GM12892 (cell line): ENCODE results near the gene SLC39A9.
"Not testable (repeated sequence)": the region's sequence is repeated elsewhere in the genome, so short reads cannot be mapped to it uniquely, and the experiment has no call there.

Source experiments
- DNase-seq: peaks from one replicate; pipeline ENCODE4 v3.0.0; 2011; ENCODE audit not compliant: insufficient read length
- FAIRE-seq: peaks from 2 replicates; lab custom pipeline; 2011; peaks lifted over from hg19 to GRCh38; lab: Jason Lieb, UNC
- POLR2A ChIP-seq: IDR thresholded peaks from 2 replicates; pipeline ENCODE4 v1.6.1; 2011; ENCODE audit warnings: low read depth, low read length, control low read depth
- POLR2AphosphoS5 ChIP-seq: IDR thresholded peaks from 2 replicates; pipeline ENCODE4 v1.6.1; 2011; ENCODE audit warnings: low read depth, low read length, control low read depth
- TAF1 ChIP-seq: IDR thresholded peaks from 2 replicates; pipeline ENCODE4 v1.6.1; 2011; ENCODE audit warnings: low read depth, mild to moderate bottlenecking, control low read depth, low read length, borderline replicate concordance

Gene SLC39A9

DNA sequence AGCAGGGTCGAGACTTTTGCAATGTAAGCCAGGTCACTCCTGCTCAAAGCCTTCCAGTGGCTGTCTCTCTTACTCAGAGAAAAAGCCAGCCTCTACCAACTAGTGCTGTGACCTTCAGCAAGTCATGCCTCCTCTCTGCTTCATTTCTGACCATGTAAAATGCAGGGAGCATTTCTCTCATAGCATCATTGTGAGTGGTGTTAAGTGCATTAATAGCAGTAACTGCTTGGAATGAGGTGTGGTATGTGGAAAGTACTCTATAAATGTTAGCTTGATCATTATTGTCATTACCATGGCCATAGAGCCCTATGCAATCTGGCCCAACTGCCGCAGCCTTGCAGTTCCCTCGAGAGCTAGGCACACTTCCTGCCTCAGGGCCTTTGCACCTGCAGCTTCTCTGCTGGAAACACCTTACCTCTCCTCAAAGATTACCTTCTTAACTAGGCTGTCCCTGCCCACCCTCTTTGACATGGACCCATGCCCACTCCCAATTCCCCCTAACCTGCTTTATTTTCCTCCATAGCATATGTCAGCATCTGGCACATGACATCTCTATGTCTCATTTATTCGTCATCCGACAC is 96.9 kb downstream of the SLC39A9 start:
- FAIRE-seq = no peak
- TF ChIP-seq POLR2A (no peak), POLR2AphosphoS5 (no peak), TAF1 (no peak)

DNA sequence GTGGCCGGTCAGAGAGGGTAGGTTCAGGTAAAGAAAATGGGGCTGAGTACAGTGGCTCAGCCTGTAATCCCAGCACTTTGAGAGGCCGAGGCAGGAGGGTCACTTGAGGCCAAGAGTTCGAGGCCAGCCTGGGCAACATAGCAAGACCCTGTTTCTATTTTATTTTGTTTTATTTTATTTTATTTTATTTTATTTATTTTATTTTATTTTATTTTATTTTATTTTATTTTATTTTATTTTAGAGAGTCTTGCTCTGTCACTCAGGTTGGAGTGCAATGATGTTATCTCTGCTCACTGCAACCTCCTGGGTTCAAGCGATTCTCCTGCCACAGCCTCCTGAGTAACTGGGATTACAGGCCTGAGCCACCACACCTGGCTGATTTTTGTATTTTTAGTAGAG is 99.4 kb downstream of the SLC39A9 start:
- not testable (repeated sequence) for DNase-seq, FAIRE-seq

More for the DNA sequence above, 96.9 kb downstream of the SLC39A9 start:
- no peak for DNase-seq

DNA sequence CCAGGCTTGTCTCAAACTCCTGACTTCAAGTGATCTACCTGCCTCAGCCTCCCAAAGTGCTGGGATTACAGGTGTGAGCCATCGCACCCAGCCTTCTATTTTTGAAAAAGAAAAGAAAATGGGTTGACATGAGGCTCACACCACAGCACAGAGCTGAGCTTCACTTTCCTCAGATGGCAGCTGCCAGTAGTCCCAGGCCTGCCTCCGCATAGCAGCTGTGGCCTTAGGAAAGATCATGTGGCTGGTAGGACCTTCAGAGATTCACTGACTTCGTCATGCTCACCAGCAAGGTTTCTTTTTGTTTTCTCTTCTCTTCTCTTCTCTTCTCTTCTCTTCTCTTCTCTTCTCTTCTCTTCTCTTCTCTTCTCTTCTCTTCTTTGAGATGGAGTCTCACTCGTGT is 99.8 kb downstream of the SLC39A9 start:
- DNase-seq, FAIRE-seq: not testable (repeated sequence)

DNA sequence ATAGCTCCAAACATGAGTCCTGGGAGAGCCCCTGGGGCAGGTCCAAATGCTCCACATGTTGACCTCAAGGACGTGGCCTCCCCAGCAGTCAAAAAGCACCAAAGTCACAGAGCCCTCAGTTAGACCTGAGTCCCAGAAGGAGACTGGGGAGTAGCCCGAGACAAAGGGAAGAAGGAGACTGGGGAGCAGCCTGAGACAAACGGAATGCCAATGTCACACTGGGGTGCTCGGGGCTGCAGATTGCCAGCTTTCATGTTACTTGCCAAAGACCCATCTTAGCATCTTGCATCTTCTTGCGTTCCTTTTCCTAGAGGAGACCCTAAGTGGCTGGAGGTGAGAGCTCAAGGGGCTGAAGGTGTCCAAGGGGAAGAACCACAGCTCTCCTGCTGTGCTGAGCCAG is 100.9 kb downstream of the SLC39A9 start:
- no peak for FAIRE-seq
- no peak for DNase-seq
- TF ChIP-seq POLR2AphosphoS5 (no peak), TAF1 (no peak), POLR2A (no peak)

DNA sequence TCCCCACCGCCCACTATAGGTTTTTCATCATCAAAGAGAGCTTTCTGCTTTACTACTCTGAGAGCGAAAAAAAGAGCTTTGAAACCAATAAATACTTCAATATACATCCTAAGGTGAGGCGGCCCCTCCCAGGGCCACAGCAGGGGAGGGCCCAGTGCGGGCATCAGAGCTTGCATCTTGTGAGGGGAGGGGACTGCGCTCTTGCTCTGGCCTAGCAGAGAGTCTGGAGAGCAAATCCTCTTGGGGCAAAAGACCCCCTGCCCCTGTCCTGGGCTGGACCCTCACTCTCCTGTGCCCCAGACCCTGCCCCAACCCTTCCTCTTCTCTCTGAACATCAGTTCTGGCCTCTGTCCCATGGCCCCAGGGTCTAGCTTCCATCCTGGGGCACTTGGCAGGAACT is 101.6 kb downstream of the SLC39A9 start:
- DNase-seq (no peak), FAIRE-seq (no peak)
- TF ChIP-seq TAF1 = no peak
- no peak for TF ChIP-seq POLR2AphosphoS5
- no peak for TF ChIP-seq POLR2A

DNA sequence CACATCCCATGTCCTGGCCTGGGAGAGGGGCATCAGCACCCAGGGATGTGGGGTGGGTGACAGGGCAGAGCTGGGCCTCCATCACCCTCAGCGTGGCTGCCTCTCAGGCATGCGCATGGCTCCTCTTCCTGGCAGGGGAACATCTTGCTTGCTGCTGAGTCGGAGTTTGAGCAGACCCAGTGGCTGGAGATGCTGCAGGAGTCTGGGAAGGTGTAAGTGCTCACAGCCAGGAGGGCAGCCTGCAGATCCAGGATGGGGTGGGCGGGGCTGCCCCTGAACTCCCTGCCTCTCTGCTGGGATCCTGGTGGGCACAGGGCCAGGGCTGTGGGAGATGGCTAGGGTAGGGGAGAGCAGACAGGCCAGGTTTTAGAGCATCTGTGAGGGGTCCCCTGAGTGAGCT is 102.2 kb downstream of the SLC39A9 start:
- FAIRE-seq (no peak), DNase-seq (no peak)
- no peak for TF ChIP-seq TAF1
- no peak for TF ChIP-seq POLR2AphosphoS5
- TF ChIP-seq POLR2A = no peak

DNA sequence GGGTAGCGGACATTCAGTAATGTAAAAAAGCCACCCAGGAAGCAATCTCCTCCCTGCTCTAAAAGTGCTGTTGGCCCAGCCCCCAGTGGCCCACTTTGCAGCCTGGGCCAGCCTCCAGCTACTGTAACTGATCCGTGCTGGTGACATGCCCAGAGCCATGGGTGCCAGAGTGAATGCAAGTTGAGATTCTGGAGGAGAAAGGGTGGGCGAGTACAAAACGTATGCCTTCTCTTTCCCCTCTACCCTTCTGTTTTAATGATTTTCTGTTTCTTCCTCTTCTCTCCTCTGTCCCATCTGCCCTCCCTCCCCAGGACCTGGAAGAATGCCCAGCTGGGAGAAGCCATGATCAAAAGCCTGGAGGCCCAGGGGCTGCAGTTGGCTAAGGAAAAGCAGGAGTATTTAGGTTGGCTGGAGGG is 102.9 kb downstream of the SLC39A9 start:
- FAIRE-seq (no peak), DNase-seq (no peak)
- TF ChIP-seq POLR2AphosphoS5 (no peak), TAF1 (no peak), POLR2A (no peak)

DNA sequence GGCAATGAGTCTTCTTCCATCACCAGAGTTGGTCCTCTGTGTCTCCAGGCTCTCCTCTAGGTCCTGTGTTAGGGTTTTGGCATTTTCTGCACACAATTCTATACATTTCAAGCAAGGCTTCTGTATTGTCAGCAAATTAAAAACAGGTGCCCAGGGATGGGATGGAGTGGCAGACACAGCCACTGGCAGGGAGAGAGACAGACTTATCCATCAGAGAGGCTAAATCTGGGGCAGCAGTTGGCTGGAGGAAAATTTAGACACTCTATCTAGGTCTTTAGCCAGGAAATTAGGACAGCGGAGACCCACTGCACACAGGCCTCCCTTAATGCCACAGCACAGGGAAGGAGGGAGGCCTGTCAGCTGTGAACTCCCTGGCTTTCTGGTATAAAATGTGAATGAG is 106.3 kb downstream of the SLC39A9 start:
- DNase-seq (no peak), FAIRE-seq (no peak)
- TF ChIP-seq POLR2AphosphoS5 (no peak), POLR2A (no peak), TAF1 (no peak)

DNA sequence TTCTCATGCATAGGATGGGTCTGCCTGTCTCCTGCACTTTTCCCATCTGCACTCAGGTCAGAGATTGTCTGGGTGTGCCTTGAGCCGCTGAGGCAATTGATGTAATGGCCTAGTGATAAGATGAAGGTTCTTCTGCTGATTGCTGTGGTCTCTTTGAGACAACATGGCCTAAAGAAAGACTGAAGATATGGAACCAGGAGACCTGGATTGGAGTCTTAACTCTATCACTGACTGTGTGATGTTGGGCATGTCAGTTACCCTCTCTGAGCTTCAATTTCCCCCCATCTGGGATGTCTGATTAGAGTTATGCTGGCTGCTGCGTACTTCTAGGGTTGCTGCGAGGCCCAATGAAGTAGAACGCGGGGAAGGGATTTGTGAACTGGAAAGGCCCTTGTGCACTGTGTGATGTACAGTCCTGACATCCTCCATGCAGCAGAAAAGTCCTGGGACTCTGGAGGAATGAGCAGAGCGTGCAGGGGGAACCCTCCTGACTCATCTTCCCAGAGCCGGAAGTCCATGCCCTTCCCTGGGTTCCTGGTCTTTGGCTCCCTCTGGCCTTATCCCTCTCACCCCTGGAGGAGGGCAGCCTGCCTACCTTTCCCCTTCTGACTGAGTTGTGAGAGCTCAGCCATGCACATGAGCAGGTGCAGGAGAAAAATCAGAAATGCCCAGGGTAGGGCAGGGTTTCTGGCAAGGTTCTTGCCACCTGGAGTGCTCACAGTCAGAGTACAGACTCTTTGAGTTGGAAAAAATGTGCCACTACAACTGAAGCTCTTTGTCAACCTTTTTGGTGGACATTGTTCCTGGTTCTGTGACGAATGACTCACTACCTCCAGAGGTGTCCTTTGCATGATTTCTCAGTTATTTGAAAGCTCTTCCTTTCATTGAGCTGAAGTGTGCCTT is 107.1 kb downstream of the SLC39A9 start:
- TF ChIP-seq POLR2A (no peak), TAF1 (no peak)
- DNase-seq (no peak), FAIRE-seq (no peak)

DNA sequence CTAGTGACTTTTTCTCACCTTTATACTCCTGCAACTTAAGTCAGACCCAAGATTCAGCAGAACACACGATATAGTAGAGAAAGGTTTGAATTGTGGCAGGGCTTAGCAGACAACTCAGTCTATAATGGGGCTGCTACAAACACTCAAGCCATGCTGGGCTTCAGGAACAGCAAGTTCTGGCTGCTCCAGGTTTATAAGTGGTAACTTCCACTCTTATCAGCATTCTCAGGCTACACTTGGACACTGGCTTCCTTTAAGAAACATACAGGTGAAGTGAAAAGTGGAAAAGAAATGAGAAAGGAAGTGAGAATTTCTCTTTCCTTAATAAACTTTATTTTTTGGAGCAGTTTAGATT is 107.7 kb downstream of the SLC39A9 start:
- no peak for TF ChIP-seq POLR2A
- no peak for TF ChIP-seq TAF1
- TF ChIP-seq POLR2AphosphoS5 = no peak
- FAIRE-seq = no peak
- DNase-seq = no peak
